ENCODE measurements around the gene SPATA25.
"Not testable (repeated sequence)": the region's sequence is repeated elsewhere in the genome, so short reads cannot be mapped to it uniquely, and the experiment has no call there.

SPATA25 gene

GRCh38 chr20:45886590-45887345 is 654 bp downstream of the SPATA25 start:
- DNase-seq (ENCODE audit: insufficient read length, low spot score) = no peak
- FAIRE-seq = no peak
- TF ChIP-seq TAF1 (IDR thresholded peaks at IDR 0.05; ENCODE audit: low read depth, low read length) (no peak), POU2F2 (IDR thresholded peaks at IDR 0.05; ENCODE audit: low read depth, low read length) (no peak), POLR2AphosphoS5 (IDR thresholded peaks at IDR 0.05; ENCODE audit: low read depth, low read length) (0 out of 2 replicates have a peak, but pooled peaks have one; percentile 42)

DNA sequence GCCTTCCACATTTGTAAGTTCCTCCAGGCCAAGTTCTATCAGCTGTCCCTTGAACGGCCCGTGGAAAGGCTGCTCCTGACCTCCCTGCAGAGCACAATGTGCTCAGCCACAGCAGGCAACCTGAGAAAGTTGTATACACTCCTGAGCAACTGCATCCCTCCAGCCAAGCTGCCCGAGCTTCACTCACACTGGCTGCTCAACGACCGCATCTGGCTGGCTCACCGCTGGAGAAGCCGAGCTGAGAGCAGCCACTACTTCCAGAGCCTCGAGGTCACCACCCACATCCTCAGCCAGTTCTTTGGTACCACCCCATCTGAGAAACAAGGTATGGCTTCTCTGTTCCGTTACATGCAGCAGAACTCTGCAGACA is 4.3 kb downstream of the SPATA25 start:
- TF ChIP-seq SPI1 (IDR thresholded peaks at IDR 0.05; ENCODE audit: low read depth, low read length) (no peak), POU2F2 (IDR thresholded peaks at IDR 0.05; ENCODE audit: low read depth, low read length) (no peak), TAF1 (IDR thresholded peaks at IDR 0.05; ENCODE audit: low read depth, low read length) (no peak), POLR2AphosphoS5 (IDR thresholded peaks at IDR 0.05; ENCODE audit: low read depth, low read length) (no peak), POLR2A (IDR thresholded peaks at IDR 0.05; ENCODE audit: low read depth, low read length) (no peak), PAX5 (IDR thresholded peaks at IDR 0.05; ENCODE audit: insufficient read depth, low read length, severe bottlenecking) (no peak)
- no peak for DNase-seq (ENCODE audit: insufficient read length, low spot score)
- no peak for FAIRE-seq

DNA sequence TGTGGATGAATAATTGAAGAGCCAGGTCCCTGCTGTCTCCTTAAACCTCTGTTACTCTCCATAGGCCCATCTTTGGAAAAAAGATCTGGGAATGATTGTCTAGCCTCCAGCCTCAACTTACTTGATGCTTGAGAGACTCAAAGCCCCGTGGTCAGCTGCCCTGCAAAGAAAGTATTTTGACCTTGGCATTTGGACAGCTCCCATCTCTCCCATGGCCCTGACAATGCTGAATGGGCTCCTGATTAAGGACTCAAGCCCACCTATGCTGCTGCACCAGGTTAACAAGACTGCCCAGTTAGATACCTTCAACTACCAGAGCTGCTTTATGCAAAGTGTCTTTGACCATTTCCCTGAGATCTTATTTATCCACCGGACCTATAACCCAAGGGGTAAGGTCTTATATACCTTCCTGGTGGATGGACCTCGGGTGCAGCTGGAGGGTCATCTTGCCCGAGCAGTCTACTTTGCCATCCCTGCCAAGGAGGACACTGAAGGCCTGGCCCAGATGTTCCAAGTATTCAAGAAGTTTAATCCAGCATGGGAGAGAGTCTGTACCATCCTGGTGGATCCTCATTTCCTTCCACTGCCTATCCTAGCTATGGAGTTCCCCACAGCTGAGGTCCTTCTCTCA is 4.8 kb downstream of the SPATA25 start:
- TF ChIP-seq POLR2A (IDR thresholded peaks at IDR 0.05; ENCODE audit: low read depth, low read length) (no peak), PAX5 (IDR thresholded peaks at IDR 0.05; ENCODE audit: insufficient read depth, low read length, severe bottlenecking) (no peak)
- FAIRE-seq = no peak
- DNase-seq (ENCODE audit: insufficient read length, low spot score) = no peak

DNA sequence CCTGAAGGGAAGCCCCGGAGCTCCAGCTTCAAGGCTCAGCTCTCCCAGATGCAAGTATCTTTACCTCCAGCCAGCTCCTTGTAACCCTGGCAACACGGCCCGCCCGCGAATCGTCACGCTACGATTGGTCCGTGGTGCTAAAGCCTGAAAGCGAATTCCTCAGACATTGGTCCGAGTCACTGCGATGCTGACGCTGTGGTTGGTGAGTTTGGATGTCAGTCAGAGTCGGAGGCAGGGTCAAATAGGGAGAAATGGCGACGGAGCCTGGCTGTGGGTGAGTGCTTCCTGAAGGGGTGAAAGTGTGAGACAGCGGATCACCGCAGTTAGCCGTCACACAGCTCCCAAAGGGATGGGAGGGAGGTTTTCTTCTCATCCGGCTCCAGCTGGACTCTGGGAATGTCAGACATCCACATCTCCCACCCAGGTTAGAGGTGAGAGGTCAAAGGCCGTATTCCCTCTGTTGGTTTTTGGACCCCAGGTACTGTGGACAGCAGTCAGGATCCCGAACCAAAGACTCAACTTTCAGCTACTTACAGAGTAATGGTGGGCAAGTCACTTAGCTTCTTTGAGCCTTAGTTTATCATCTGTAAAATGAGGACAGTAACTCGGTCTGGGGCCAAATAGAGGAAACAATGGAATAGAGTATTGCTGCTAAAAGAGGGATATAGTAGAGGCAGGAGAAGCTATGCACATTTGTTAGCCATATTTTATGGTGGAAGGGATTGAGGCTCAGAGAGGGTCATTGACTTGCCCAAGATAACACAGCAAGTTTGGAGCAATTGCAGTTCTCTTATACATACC is 6.2 kb downstream of the SPATA25 start, which contains the start of gene ZSWIM1:
ZSWIM1 (plus strand) TSS at position 240 of the 801 bp plus-strand sequence. CDS start 1,366 bp downstream, outside the sequence.
- peak; percentile 97 for FAIRE-seq
- peak; percentile 94 for DNase-seq (ENCODE audit: insufficient read length, low spot score)
- TF ChIP-seq POU2F2 (IDR thresholded peaks at IDR 0.05; ENCODE audit: low read depth, low read length) = no peak
- TF ChIP-seq TAF1 (IDR thresholded peaks at IDR 0.05; ENCODE audit: low read depth, low read length) = peak; percentile 98
- TF ChIP-seq SPI1 (IDR thresholded peaks at IDR 0.05; ENCODE audit: low read depth, low read length) = no peak
- TF ChIP-seq POLR2AphosphoS5 (IDR thresholded peaks at IDR 0.05; ENCODE audit: low read depth, low read length) = peak; percentile 97
- peak; percentile 97 for TF ChIP-seq POLR2A (IDR thresholded peaks at IDR 0.05; ENCODE audit: low read depth, low read length)
- peak; percentile 50 for TF ChIP-seq PAX5 (IDR thresholded peaks at IDR 0.05; ENCODE audit: insufficient read depth, low read length, severe bottlenecking)

GRCh38 chr20:45878076-45878761 is 9.2 kb downstream of the SPATA25 start:
- DNase-seq (ENCODE audit: insufficient read length, low spot score) (no peak), FAIRE-seq (no peak)
- no peak for TF ChIP-seq POU2F2 (IDR thresholded peaks at IDR 0.05; ENCODE audit: low read depth, low read length)
- no peak for TF ChIP-seq TAF1 (IDR thresholded peaks at IDR 0.05; ENCODE audit: low read depth, low read length)
- TF ChIP-seq PAX5 (IDR thresholded peaks at IDR 0.05; ENCODE audit: insufficient read depth, low read length, severe bottlenecking) = no peak
- no peak for TF ChIP-seq POLR2AphosphoS5 (IDR thresholded peaks at IDR 0.05; ENCODE audit: low read depth, low read length)
- TF ChIP-seq SPI1 (IDR thresholded peaks at IDR 0.05; ENCODE audit: low read depth, low read length) = no peak
- no peak for TF ChIP-seq POLR2A (IDR thresholded peaks at IDR 0.05; ENCODE audit: low read depth, low read length)

- TF ChIP-seq POLR2A (IDR thresholded peaks at IDR 0.05; ENCODE audit: low read depth, low read length) (no peak), TAF1 (IDR thresholded peaks at IDR 0.05; ENCODE audit: low read depth, low read length) (no peak), PAX5 (IDR thresholded peaks at IDR 0.05; ENCODE audit: insufficient read depth, low read length, severe bottlenecking) (no peak), POLR2AphosphoS5 (IDR thresholded peaks at IDR 0.05; ENCODE audit: low read depth, low read length) (no peak), POU2F2 (IDR thresholded peaks at IDR 0.05; ENCODE audit: low read depth, low read length) (no peak), SPI1 (IDR thresholded peaks at IDR 0.05; ENCODE audit: low read depth, low read length) (no peak)
- FAIRE-seq = no peak
- DNase-seq (ENCODE audit: insufficient read length, low spot score) = no peak
These were observed 12.8 kb downstream of the SPATA25 start for GRCh38 chr20:45874576-45874975.

DNA sequence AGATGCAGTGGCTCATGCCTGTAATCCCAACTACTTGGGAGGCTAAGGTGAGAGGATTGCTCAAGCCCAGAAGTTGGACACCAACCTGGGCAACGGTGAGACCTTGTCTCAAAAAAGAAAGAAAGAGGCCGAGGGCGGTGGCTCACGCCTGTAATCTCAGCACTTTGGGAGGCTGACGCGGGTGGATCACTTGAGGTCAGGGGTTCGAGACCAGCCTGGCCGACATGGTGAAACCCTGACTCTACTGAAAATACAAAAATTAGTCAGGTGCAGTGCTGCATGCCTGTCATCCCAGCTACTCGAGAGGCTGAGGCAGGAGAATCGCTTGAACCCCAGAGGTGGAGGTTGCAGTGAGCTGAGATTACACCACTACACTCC is 13.3 kb downstream of the SPATA25 start:
- FAIRE-seq = not testable (repeated sequence)

GRCh38 chr20:45873409-45874103 is 13.9 kb downstream of the SPATA25 start:
- DNase-seq (ENCODE audit: insufficient read length, low spot score) = no peak
- TF ChIP-seq POLR2AphosphoS5 (IDR thresholded peaks at IDR 0.05; ENCODE audit: low read depth, low read length) = no peak
- TF ChIP-seq TAF1 (IDR thresholded peaks at IDR 0.05; ENCODE audit: low read depth, low read length) = no peak
- no peak for TF ChIP-seq POLR2A (IDR thresholded peaks at IDR 0.05; ENCODE audit: low read depth, low read length)
- TF ChIP-seq PAX5 (IDR thresholded peaks at IDR 0.05; ENCODE audit: insufficient read depth, low read length, severe bottlenecking) = no peak
- no peak for TF ChIP-seq SPI1 (IDR thresholded peaks at IDR 0.05; ENCODE audit: low read depth, low read length)
- no peak for TF ChIP-seq POU2F2 (IDR thresholded peaks at IDR 0.05; ENCODE audit: low read depth, low read length)
- FAIRE-seq = no peak

More for the DNA sequence above, 13.3 kb downstream of the SPATA25 start:
- not testable (repeated sequence) for DNase-seq (ENCODE audit: insufficient read length, low spot score)

GRCh38 chr20:45872626-45873025 is 14.8 kb downstream of the SPATA25 start:
- TF ChIP-seq SPI1 (IDR thresholded peaks at IDR 0.05; ENCODE audit: low read depth, low read length) (no peak), POLR2A (IDR thresholded peaks at IDR 0.05; ENCODE audit: low read depth, low read length) (no peak), POU2F2 (IDR thresholded peaks at IDR 0.05; ENCODE audit: low read depth, low read length) (no peak), PAX5 (IDR thresholded peaks at IDR 0.05; ENCODE audit: insufficient read depth, low read length, severe bottlenecking) (no peak), POLR2AphosphoS5 (IDR thresholded peaks at IDR 0.05; ENCODE audit: low read depth, low read length) (no peak), TAF1 (IDR thresholded peaks at IDR 0.05; ENCODE audit: low read depth, low read length) (no peak)
- FAIRE-seq = no peak
- DNase-seq (ENCODE audit: insufficient read length, low spot score) = no peak

Data from GM12891 (cell line).